Astrocyte (in vitro differentiated cells and primary cell): Measurements from ENCODE around the gene MTUS2. TPM values are rescaled to one million over a fixed set of nuclear protein-coding genes. Genes with fewer than 3 reads are reported as not detected.

Experiments
- DNase-seq: peaks from one replicate; pipeline ENCODE4 v3.0.0-alpha.2; 2010; ENCODE audit warnings: low read depth
- FAIRE-seq: peaks from 2 replicates; lab custom pipeline; 2011; peaks lifted over from hg19 to GRCh38; lab: Jason Lieb, UNC
- H2AFZ ChIP-seq: 2 replicates; pipeline ENCODE4 v1.6.0; 2012; ENCODE audit warnings: low read depth, low read length, inconsistent platforms
- H3K27ac ChIP-seq: 2 replicates; pipeline ENCODE4 v1.5.1; 2011; ENCODE audit warnings: low read depth, low read length, inconsistent platforms
- H3K27me3 ChIP-seq: 2 replicates; pipeline ENCODE4 v1.6.0; 2011; ENCODE audit warnings: low read length, inconsistent platforms; ENCODE audit not compliant: insufficient read depth
- H3K36me3 ChIP-seq: 2 replicates; pipeline ENCODE4 v1.5.1; 2011; ENCODE audit warnings: low read length, inconsistent platforms; ENCODE audit not compliant: insufficient read depth
- H3K4me1 ChIP-seq: 2 replicates; pipeline ENCODE4 v1.5.1; 2011; ENCODE audit warnings: low read length, inconsistent platforms; ENCODE audit not compliant: insufficient read depth
- H3K4me2 ChIP-seq: 2 replicates; pipeline ENCODE4 v1.6.0; 2012; ENCODE audit warnings: low read length, inconsistent platforms
- H3K4me3 ChIP-seq: 2 replicates; pipeline ENCODE4 v1.5.1; 2011; ENCODE audit warnings: low read depth, mild to moderate bottlenecking, low read length, inconsistent platforms; ENCODE audit not compliant: insufficient read depth
- H3K79me2 ChIP-seq: 2 replicates; pipeline ENCODE4 v1.6.0; 2012; ENCODE audit warnings: mild to moderate bottlenecking, low read length, inconsistent platforms; ENCODE audit not compliant: insufficient read depth
- H3K9ac ChIP-seq: 2 replicates; pipeline ENCODE4 v1.6.0; 2012; ENCODE audit warnings: mild to moderate bottlenecking, low read length, inconsistent platforms
- H3K9me3 ChIP-seq: 2 replicates; pipeline ENCODE4 v1.5.1; 2012; ENCODE audit warnings: low read depth, mild to moderate bottlenecking, low read length, inconsistent platforms; ENCODE audit not compliant: insufficient read depth
- H4K20me1 ChIP-seq: 2 replicates; pipeline ENCODE4 v1.6.0; 2012; ENCODE audit warnings: low read length, inconsistent platforms; ENCODE audit not compliant: insufficient read depth
- H3K27ac Mint-ChIP-seq: one replicate; pipeline ENCODE4 v1.8.0; 2021; ENCODE audit warnings: mild to moderate bottlenecking, mixed read lengths; ENCODE audit not compliant: unreplicated experiment
- H3K27me3 Mint-ChIP-seq: one replicate; pipeline ENCODE4 v1.8.0; 2021; ENCODE audit warnings: low read depth, mixed read lengths; ENCODE audit not compliant: unreplicated experiment
- H3K36me3 Mint-ChIP-seq: one replicate; pipeline ENCODE4 v1.8.0; 2021; ENCODE audit warnings: low read depth, mixed read lengths; ENCODE audit not compliant: unreplicated experiment
- H3K4me1 Mint-ChIP-seq: one replicate; pipeline ENCODE4 v1.8.0; 2021; ENCODE audit warnings: low read depth, mixed read lengths; ENCODE audit not compliant: unreplicated experiment
- H3K4me3 Mint-ChIP-seq: one replicate; pipeline ENCODE4 v1.8.0; 2021; ENCODE audit warnings: mild to moderate bottlenecking, moderate library complexity, mixed read lengths; ENCODE audit not compliant: unreplicated experiment
- H3K9me3 Mint-ChIP-seq: one replicate; pipeline ENCODE4 v1.8.0; 2021; ENCODE audit warnings: mild to moderate bottlenecking, mixed read lengths; ENCODE audit not compliant: unreplicated experiment
- CTCF ChIP-seq: IDR thresholded peaks from 2 replicates; pipeline ENCODE4 v1.5.1; 2011; ENCODE audit warnings: low read depth, mild to moderate bottlenecking, inconsistent platforms, low read length, moderate library complexity; ENCODE audit not compliant: insufficient read depth
- EZH2 ChIP-seq: IDR thresholded peaks from 2 replicates; pipeline ENCODE4 v1.6.1; 2012; ENCODE audit warnings: mild to moderate bottlenecking, low read length, inconsistent platforms; ENCODE audit not compliant: insufficient read depth
- total RNA-seq: library from RNA; stranded (reverse); gene quantifications from 2 replicates; pipeline ENCODE4 v1.2.1, GENCODE V29; 2021

MTUS2 gene
- total RNA-seq, 1 donor from 2014 or later: 0.50 TPM

DNA sequence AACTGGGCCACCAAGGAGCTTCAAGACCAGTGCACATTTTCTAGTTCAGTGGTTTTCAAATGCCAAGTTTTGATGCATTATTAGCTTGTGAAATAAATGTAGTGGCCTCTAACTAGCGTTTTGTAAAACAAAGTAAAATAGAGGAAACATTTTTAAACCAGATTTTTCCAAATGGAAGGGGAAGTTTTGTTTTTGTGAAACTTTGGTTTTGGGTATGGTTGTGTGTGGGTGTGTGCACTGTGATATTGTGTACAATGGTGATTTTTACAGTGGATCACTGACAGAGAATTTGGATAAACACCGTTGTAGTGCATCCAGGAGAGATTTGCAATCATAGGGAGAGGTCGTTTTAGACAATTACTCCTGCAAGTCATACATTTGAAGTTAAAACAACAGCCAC lies 666.4 kb downstream of the MTUS2 start:
- Histone ChIP-seq H3K27me3 (peaks cover 32% of the 10 kb centered on the region), H3K4me1 (no peaks in the 10 kb centered on the region), H3K4me3 (no peak overlapping the region), H3K9me3 (no peaks in the 10 kb centered on the region), H3K27ac (no peak overlapping the region), H4K20me1 (no peaks in the 10 kb centered on the region), H2AFZ (no peak overlapping the region), H3K4me2 (no peak overlapping the region), H3K9ac (no peak overlapping the region), H3K79me2 (no peaks in the 10 kb centered on the region), H3K36me3 (no peaks in the 10 kb centered on the region)
- H3K4me3 Mint-ChIP-seq: no peak overlapping the region
- H3K27ac Mint-ChIP-seq: no peak overlapping the region
- no peaks in the 10 kb centered on the region for H3K4me1 Mint-ChIP-seq
- no peaks in the 10 kb centered on the region for H3K36me3 Mint-ChIP-seq
- H3K9me3 Mint-ChIP-seq: no peaks in the 10 kb centered on the region
- no peak for TF ChIP-seq CTCF
- TF ChIP-seq EZH2: no peak
- DNase-seq (no peak), FAIRE-seq (no peak)
- peaks cover 22% of the 10 kb centered on the region for H3K27me3 Mint-ChIP-seq

GRCh38 chr13:29487466-29488454 lies 667.6 kb downstream of the MTUS2 start:
- H3K27me3 Mint-ChIP-seq: peaks cover 16% of the 10 kb centered on the region
- H3K9ac ChIP-seq: no peak overlapping the region
- H3K9me3 ChIP-seq: no peaks in the 10 kb centered on the region
- no peaks in the 10 kb centered on the region for H3K36me3 ChIP-seq
- peak overlapping the region; percentile 48 for H3K27ac Mint-ChIP-seq
- no peaks in the 10 kb centered on the region for H3K79me2 ChIP-seq
- DNase-seq (no peak), FAIRE-seq (no peak)
- no peak overlapping the region for H3K27ac ChIP-seq
- TF ChIP-seq CTCF (no peak), EZH2 (no peak)
- H3K36me3 Mint-ChIP-seq: no peaks in the 10 kb centered on the region
- H3K4me3 ChIP-seq: no peak overlapping the region
- H2AFZ ChIP-seq: no peak overlapping the region
- H3K27me3 ChIP-seq: peaks cover 30% of the 10 kb centered on the region
- H3K4me2 ChIP-seq: no peak overlapping the region
- H3K4me3 Mint-ChIP-seq: no peak overlapping the region
- H3K9me3 Mint-ChIP-seq: no peaks in the 10 kb centered on the region
- H4K20me1 ChIP-seq: no peaks in the 10 kb centered on the region
- H3K4me1 ChIP-seq: no peaks in the 10 kb centered on the region
- no peaks in the 10 kb centered on the region for H3K4me1 Mint-ChIP-seq
